IMR-90 (cell line): ENCODE data around the gene CFAP251. TPM values are rescaled to one million over a fixed set of nuclear protein-coding genes. Genes with fewer than 3 reads are reported as not detected.

ENCODE experiments used
- ATAC-seq: fragments of 200-7000 bp; cut with Tn5 transposase; 2 replicates; pipeline ENCODE4 v1.9.1; 2020; ENCODE audit warnings: low read depth, mild to moderate bottlenecking, moderate library complexity
- BruUV-seq: library from RNA; stranded (reverse); fragments of 400-500 nt; replicated peaks from 2 replicates; lab custom pipeline; 2021; lab: Mats Ljungman, UMichigan
- CTCF ChIA-PET: fragments of 300-600 bp; formaldehyde crosslinking; extraction: SDS; loops from one replicate; lab custom pipeline; 2021; ENCODE audit warnings: antibody characterized with exemption; lab: Yijun Ruan, JAX
- POLR2A ChIA-PET: fragments of 300-600 bp; sonication (Branson Sonifier 250); formaldehyde crosslinking; loops from one replicate; lab custom pipeline; 2022; ENCODE audit warnings: antibody characterized with exemption; ENCODE audit not compliant: unreplicated experiment; lab: Charles Lee
- DNase-seq: peaks from one replicate; pipeline ENCODE4 v3.0.0; 2013
- H2AFZ ChIP-seq: replicated peaks from 2 replicates; pipeline ENCODE3; 2013; ENCODE audit warnings: low read length, mild to moderate bottlenecking; ENCODE audit not compliant: poor library complexity
- H2AK5ac ChIP-seq: 2 replicates; pipeline ENCODE4 v1.6.1; 2013; ENCODE audit warnings: low read depth, low read length, inconsistent platforms
- H2AK9ac ChIP-seq: replicated peaks from 2 replicates; pipeline ENCODE3; 2013; ENCODE audit warnings: mild to moderate bottlenecking, low read depth, low read length, moderate library complexity; ENCODE audit not compliant: poor library complexity
- H2BK120ac ChIP-seq: 2 replicates; pipeline ENCODE4 v1.6.1; 2013; ENCODE audit warnings: low read depth, low read length, inconsistent platforms
- H2BK15ac ChIP-seq: 3 replicates; pipeline ENCODE4 v1.6.1; 2013; ENCODE audit warnings: low read depth, low read length, inconsistent platforms
- H2BK20ac ChIP-seq: 2 replicates; pipeline ENCODE4 v1.6.1; 2013; ENCODE audit warnings: low read depth, mild to moderate bottlenecking, inconsistent platforms, low read length, moderate library complexity
- H2BK5ac ChIP-seq: 2 replicates; pipeline ENCODE4 v1.6.1; 2013; ENCODE audit warnings: mild to moderate bottlenecking, low read depth, low read length, inconsistent platforms; ENCODE audit not compliant: poor library complexity, severe bottlenecking
- H3K14ac ChIP-seq: replicated peaks from 2 replicates; pipeline ENCODE4 v1.6.1; 2013; ENCODE audit warnings: low read depth, low read length, inconsistent platforms
- H3K18ac ChIP-seq: 2 replicates; pipeline ENCODE4 v1.6.1; 2013; ENCODE audit warnings: low read depth, low read length, control low read depth
- H3K23ac ChIP-seq: 2 replicates; pipeline ENCODE4 v1.6.1; 2013; ENCODE audit warnings: low read depth, low read length, inconsistent platforms
- H3K27ac ChIP-seq: 2 replicates; pipeline ENCODE4 v1.5.1; 2013; ENCODE audit warnings: mild to moderate bottlenecking, control low read depth, low read length; ENCODE audit not compliant: insufficient read depth
- H3K27me3 ChIP-seq: 2 replicates; pipeline ENCODE4 v1.6.1; 2013; ENCODE audit warnings: low read length; ENCODE audit not compliant: control insufficient read depth, insufficient read depth
- H3K36me3 ChIP-seq: 2 replicates; pipeline ENCODE4 v1.6.1; 2013; ENCODE audit warnings: low read length, mixed read lengths; ENCODE audit not compliant: control insufficient read depth, insufficient read depth
- H3K4ac ChIP-seq: 2 replicates; pipeline ENCODE4 v1.6.1; 2013; ENCODE audit warnings: low read depth, low read length, inconsistent platforms
- H3K4me1 ChIP-seq: 2 replicates; pipeline ENCODE4 v1.6.1; 2013; ENCODE audit warnings: low read length, mixed read lengths; ENCODE audit not compliant: control insufficient read depth, insufficient read depth
- H3K4me2 ChIP-seq: 2 replicates; pipeline ENCODE4 v1.6.1; 2013; ENCODE audit warnings: low read depth, mild to moderate bottlenecking, control low read depth, low read length, moderate library complexity
- H3K4me3 ChIP-seq: 2 replicates; pipeline ENCODE4 v1.5.1; 2013; ENCODE audit warnings: low read depth, mild to moderate bottlenecking, control low read depth, low read length, moderate library complexity; ENCODE audit not compliant: insufficient read depth
- H3K56ac ChIP-seq: 2 replicates; pipeline ENCODE4 v1.6.1; 2013; ENCODE audit warnings: low read length, inconsistent platforms; ENCODE audit not compliant: insufficient read depth; ENCODE audit errors: extremely low read depth
- H3K79me1 ChIP-seq, 2 experiments: 2 replicates each; pipeline ENCODE4 v1.6.1; 2013; ENCODE audit warnings: low read length in 2 of 2, inconsistent platforms in 1 of 2, low read depth in 1 of 2
- H3K9ac ChIP-seq: 2 replicates; pipeline ENCODE4 v1.6.1; 2013; ENCODE audit warnings: low read depth, low read length, control low read depth
- H3K9me1 ChIP-seq: 2 replicates; pipeline ENCODE4 v1.6.1; 2013; ENCODE audit warnings: low read length, inconsistent platforms; ENCODE audit not compliant: insufficient read depth
- H3K9me3 ChIP-seq: 2 replicates; pipeline ENCODE4 v1.6.1; 2013; ENCODE audit warnings: low read length; ENCODE audit not compliant: control insufficient read depth, insufficient read depth
- H4K20me1 ChIP-seq: 2 replicates; pipeline ENCODE4 v1.6.1; 2013; ENCODE audit warnings: low read length, inconsistent platforms; ENCODE audit not compliant: insufficient read depth
- H4K5ac ChIP-seq: 2 replicates; pipeline ENCODE4 v1.6.1; 2013; ENCODE audit warnings: mild to moderate bottlenecking, low read depth, low read length, control low read depth
- H4K8ac ChIP-seq, 2 experiments: 2 replicates each; pipeline ENCODE4 v1.6.1; 2013; ENCODE audit warnings: low read depth in 2 of 2, low read length in 2 of 2, control low read depth in 1 of 2, inconsistent platforms in 1 of 2
- H4K91ac ChIP-seq: 2 replicates; pipeline ENCODE4 v1.6.1; 2013; ENCODE audit warnings: low read depth, low read length, inconsistent platforms; ENCODE audit not compliant: insufficient read depth
- BHLHE40 ChIP-seq: fragments of 150-350 bp; IDR thresholded peaks from 2 replicates; pipeline ENCODE4 v1.6.1; 2016; ENCODE audit warnings: mild to moderate bottlenecking, low read depth, low read length
- MXI1 ChIP-seq: IDR thresholded peaks from 2 replicates; pipeline ENCODE4 v1.6.1; 2012; ENCODE audit warnings: low read depth, mild to moderate bottlenecking, low read length, moderate library complexity, borderline replicate concordance
- WGBS, 2 experiments: methylation state at CpG; one replicate each; pipeline versions ENCODE4 v1.1.5 to v1.1.7; 2013; ENCODE audit warnings: missing lambda C conversion rate in 2 of 2; ENCODE audit not compliant: insufficient read length in 1 of 2; ENCODE audit errors: extremely low coverage in 2 of 2; 5-methylcytosine and 5-hydroxymethylcytosine counted together
- dilution Hi-C: fragments of 300-500 bp; cut with HindIII; formaldehyde crosslinking; loops from one replicate; pipeline ENCODE4 v1.14.3; 2018; ENCODE audit warnings: low sequenced_read_pairs; ENCODE audit not compliant: unreplicated experiment
- in situ Hi-C: fragments of 300-500 bp; cut with MboI; formaldehyde crosslinking; loops from 3 replicates; pipeline ENCODE4 v1.14.3; 2019; ENCODE audit warnings: low sequenced_read_pairs, inconsistent platforms, mixed read lengths
- intact Hi-C: fragments of 100-400 bp; cut with micrococcal nuclease; formaldehyde crosslinking; loops from 2 replicates; pipeline ENCODE4 v1.10.0; 2022
- polyA plus RNA-seq, 3 experiments: library from polyadenylated mRNA; depleted of rRNA; stranded (reverse); fragments of >200 nt; gene quantifications; 2 replicates each; pipeline ENCODE4 v1.2.3, GENCODE V29; 2012; ENCODE audit warnings: low replicate concordance in 1 of 3
- total RNA-seq: library from RNA; depleted of rRNA; stranded (reverse); fragments of >200 nt; gene quantifications from 2 replicates; pipeline ENCODE4 v1.2.3, GENCODE V29; 2012

CFAP251 gene
- total and polyA plus RNA-seq, 2 of the 4 experiments (the other 2 are of a cell fraction) = 7.8 to 9.1 TPM

GRCh38 chr12:122004633-122005071 is 86.3 kb downstream of the CFAP251 start:
- WGBS, 2 experiments = 44% methylated on average over 5 of the region's 12 CpGs; no CpG with 5 or more reads in 1 of the 2 experiments
- no peaks in the 10 kb centered on the region for H3K27me3 ChIP-seq
- H2BK20ac ChIP-seq = 0 out of 2 replicates have a peak overlapping the region, but pooled peaks have one; percentile 55
- H3K9ac ChIP-seq = no peak overlapping the region
- no peaks in the 10 kb centered on the region for H4K20me1 ChIP-seq
- H3K4me2 ChIP-seq = no peak overlapping the region; the same call in 1 of the 2 replicates
- 0 out of 2 replicates have a peak, but pooled peaks have one; percentile 27 for ATAC-seq
- intact Hi-C loops = no loop called here
- no peak overlapping the region for H2AK9ac ChIP-seq
- no peak overlapping the region for H2AK5ac ChIP-seq
- H2BK5ac ChIP-seq = no peak overlapping the region
- no peaks in the 10 kb centered on the region for H3K79me1 ChIP-seq
- peak; percentile 28 for DNase-seq
- H2BK120ac ChIP-seq = peak overlapping the region; percentile 41
- H3K56ac ChIP-seq = no peak overlapping the region
- POLR2A ChIA-PET = no interaction called here
- H3K4me3 ChIP-seq = no peak overlapping the region
- H3K14ac ChIP-seq = peak overlapping the region; percentile 20; the same call in 1 of the 2 replicates
- H3K23ac ChIP-seq = peak overlapping the region; percentile 24; the same call in 1 of the 2 replicates
- H3K9me1 ChIP-seq = no peaks in the 10 kb centered on the region
- H2AFZ ChIP-seq = peak overlapping the region; percentile 81
- CTCF ChIA-PET = no interaction called here
- H4K8ac ChIP-seq = peak overlapping the region in 1 of 2 experiments; percentile 12; a peak in 1 of 4 replicates
- no TSS peak for BruUV-seq
- peaks cover 14% of the 10 kb centered on the region for H3K4me1 ChIP-seq
- H4K91ac ChIP-seq = no peak overlapping the region; the same call in 1 of the 2 replicates
- H3K9me3 ChIP-seq = no peaks in the 10 kb centered on the region
- no peak overlapping the region for H2BK15ac ChIP-seq
- H4K5ac ChIP-seq = peak overlapping the region; percentile 16; the same call in 1 of the 2 replicates
- no peaks in the 10 kb centered on the region for H3K36me3 ChIP-seq
- no peak overlapping the region; the same call in 1 of the 2 replicates for H3K18ac ChIP-seq
- TF ChIP-seq BHLHE40 = 0 out of 2 replicates have a peak, but pooled peaks have one; percentile 23
- TF ChIP-seq MXI1 = no peak
- in situ Hi-C loops = no loop called here
- H3K4ac ChIP-seq = peak overlapping the region; percentile 15; the same call in 1 of the 2 replicates
- dilution Hi-C loops = no loop called here
- H3K27ac ChIP-seq = no peak overlapping the region
